NB4 (cell line): ENCODE data around the gene AQP1.

Source experiments
- MYC ChIP-seq: IDR thresholded peaks from 2 replicates; pipeline ENCODE4 v1.6.1; 2011; ENCODE audit warnings: low read depth, low read length
- POLR2A ChIP-seq: IDR thresholded peaks from 2 replicates; pipeline ENCODE4 v1.6.1; 2011; ENCODE audit warnings: mild to moderate bottlenecking; ENCODE audit not compliant: insufficient read length; ENCODE audit errors: extremely low read depth
- TF ChIP-seq, protein P1 (sequence below): IDR thresholded peaks from one replicate; pipeline ENCODE4 v1.5.1; 2012; ENCODE audit warnings: low read depth, low read length
- TF ChIP-seq, protein P2 (sequence below): IDR thresholded peaks from 2 replicates; pipeline ENCODE4 v1.6.1; 2011; ENCODE audit warnings: low read depth, low read length

DNA sequence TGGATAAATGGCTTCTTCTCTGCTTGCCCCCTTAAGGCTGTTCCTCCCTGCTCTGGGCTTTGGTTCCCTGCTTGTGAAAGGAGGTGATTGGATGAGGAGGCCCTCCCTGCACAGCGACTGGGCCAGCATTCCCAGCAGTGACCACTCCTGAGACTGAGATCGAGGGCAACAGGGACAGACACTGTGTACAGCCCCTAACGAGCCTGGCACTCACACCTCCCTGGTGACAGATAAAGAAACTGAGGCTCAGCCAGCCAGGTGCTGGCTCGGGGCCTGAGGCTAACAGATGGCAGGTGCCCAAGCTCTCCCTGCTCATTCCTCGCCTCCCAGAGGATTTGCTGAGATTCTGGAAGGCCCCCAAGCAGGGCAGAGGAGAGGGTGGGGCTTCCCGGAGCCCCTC is 12.0 kb upstream of the AQP1 start:
- TF ChIP-seq, protein P1, sequence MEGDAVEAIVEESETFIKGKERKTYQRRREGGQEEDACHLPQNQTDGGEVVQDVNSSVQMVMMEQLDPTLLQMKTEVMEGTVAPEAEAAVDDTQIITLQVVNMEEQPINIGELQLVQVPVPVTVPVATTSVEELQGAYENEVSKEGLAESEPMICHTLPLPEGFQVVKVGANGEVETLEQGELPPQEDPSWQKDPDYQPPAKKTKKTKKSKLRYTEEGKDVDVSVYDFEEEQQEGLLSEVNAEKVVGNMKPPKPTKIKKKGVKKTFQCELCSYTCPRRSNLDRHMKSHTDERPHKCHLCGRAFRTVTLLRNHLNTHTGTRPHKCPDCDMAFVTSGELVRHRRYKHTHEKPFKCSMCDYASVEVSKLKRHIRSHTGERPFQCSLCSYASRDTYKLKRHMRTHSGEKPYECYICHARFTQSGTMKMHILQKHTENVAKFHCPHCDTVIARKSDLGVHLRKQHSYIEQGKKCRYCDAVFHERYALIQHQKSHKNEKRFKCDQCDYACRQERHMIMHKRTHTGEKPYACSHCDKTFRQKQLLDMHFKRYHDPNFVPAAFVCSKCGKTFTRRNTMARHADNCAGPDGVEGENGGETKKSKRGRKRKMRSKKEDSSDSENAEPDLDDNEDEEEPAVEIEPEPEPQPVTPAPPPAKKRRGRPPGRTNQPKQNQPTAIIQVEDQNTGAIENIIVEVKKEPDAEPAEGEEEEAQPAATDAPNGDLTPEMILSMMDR = no peak
- TF ChIP-seq POLR2A (no peak), MYC (no peak)
- TF ChIP-seq, protein P2, sequence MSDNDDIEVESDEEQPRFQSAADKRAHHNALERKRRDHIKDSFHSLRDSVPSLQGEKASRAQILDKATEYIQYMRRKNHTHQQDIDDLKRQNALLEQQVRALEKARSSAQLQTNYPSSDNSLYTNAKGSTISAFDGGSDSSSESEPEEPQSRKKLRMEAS = no peak
